Measurements from ENCODE around the gene WBP2NL.

WBP2NL gene

GRCh38 chr22:42056757-42057511 lies 58.3 kb downstream of the WBP2NL start:
- no peak overlapping the region for H3K4me3 ChIP-seq (ENCODE audit: low read depth, low read length)
- no peak for TF ChIP-seq CTCF (IDR thresholded peaks at IDR 0.05; ENCODE audit: borderline replicate concordance, insufficient read depth, low read depth, low read length)

- TF ChIP-seq CTCF (IDR thresholded peaks at IDR 0.05; ENCODE audit: borderline replicate concordance, insufficient read depth, low read depth, low read length), result no peak
Measured at GRCh38 chr22:42060489-42060888, 61.9 kb downstream of the WBP2NL start.

GRCh38 chr22:42061041-42061440 lies 62.5 kb downstream of the WBP2NL start:
- no peak for TF ChIP-seq CTCF (IDR thresholded peaks at IDR 0.05; ENCODE audit: borderline replicate concordance, insufficient read depth, low read depth, low read length)
- no peak overlapping the region for H3K4me3 ChIP-seq (ENCODE audit: low read depth, low read length)

More at GRCh38 chr22:42060489-42060888, 61.9 kb downstream of the WBP2NL start:
- H3K4me3 ChIP-seq (ENCODE audit: low read depth, low read length), result no peak overlapping the region

- no peak overlapping the region for H3K4me3 ChIP-seq (ENCODE audit: low read depth, low read length)
- no peak for TF ChIP-seq CTCF (IDR thresholded peaks at IDR 0.05; ENCODE audit: borderline replicate concordance, insufficient read depth, low read depth, low read length)
Measured at GRCh38 chr22:42062506-42063170, 64.0 kb downstream of the WBP2NL start.

- no peak for TF ChIP-seq CTCF (IDR thresholded peaks at IDR 0.05; ENCODE audit: borderline replicate concordance, insufficient read depth, low read depth, low read length)
- H3K4me3 ChIP-seq (ENCODE audit: low read depth, low read length), result no peak overlapping the region
Measured at GRCh38 chr22:42064629-42065028, 66.0 kb downstream of the WBP2NL start.

- TF ChIP-seq CTCF (IDR thresholded peaks at IDR 0.05; ENCODE audit: borderline replicate concordance, insufficient read depth, low read depth, low read length), result no peak
- no peak overlapping the region for H3K4me3 ChIP-seq (ENCODE audit: low read depth, low read length)
Measured at GRCh38 chr22:42065438-42066125, 67.0 kb downstream of the WBP2NL start.

All from GM12875 (cell line).